ENCODE data around the gene RASA3. TPM values are rescaled to one million over a fixed set of nuclear protein-coding genes. Genes with fewer than 3 reads are reported as not detected.
"Not testable (repeated sequence)": the region's sequence is repeated elsewhere in the genome, so short reads cannot be mapped to it uniquely, and the experiment has no call there.

The RASA3 gene
- total RNA-seq, 1 experiment from 2014 or later: 9.1 TPM

GRCh38 chr13:114151031-114151430 is 18.6 kb upstream of the RASA3 start:
- ChIA-PET POLR2A (interaction anchor here (0.9 to 1.9 kb wide), 3 partner anchors 14 to 504 kb away, joined by 3 to 5 read pairs (median 3); no protein-coding TSS in a partner anchor), CTCF (no interaction called here)
- DNase-seq (ENCODE audit: unreplicated experiment): no peak
- intact Hi-C loops (cut with micrococcal nuclease): loop anchor here (1.0 to 10.0 kb wide), 3 partner anchors 76 to 196 kb away; no protein-coding TSS in a partner anchor
- H3K9me3 Mint-ChIP-seq (ENCODE audit: unreplicated experiment): peaks cover 10% of the 10 kb centered on the region
- no peak for TF ChIP-seq CTCF (IDR thresholded peaks at IDR 0.05; ENCODE audit: unreplicated experiment)
- H3K36me3 Mint-ChIP-seq (ENCODE audit: insufficient read depth, unreplicated experiment): no peaks in the 10 kb centered on the region
- BruUV-seq (replicated peaks): no TSS peak
- no peak overlapping the region for H3K4me3 Mint-ChIP-seq (ENCODE audit: unreplicated experiment)
- H3K27ac Mint-ChIP-seq (ENCODE audit: low read depth, unreplicated experiment): no peak overlapping the region
- H3K4me1 Mint-ChIP-seq (ENCODE audit: insufficient read depth, unreplicated experiment): peaks cover 5% of the 10 kb centered on the region
- H3K27me3 Mint-ChIP-seq (ENCODE audit: insufficient read depth, unreplicated experiment): peaks cover 10% of the 10 kb centered on the region

- Mint-ChIP-seq H3K27me3 (ENCODE audit: insufficient read depth, unreplicated experiment) (peaks cover 10% of the 10 kb centered on the region), H3K36me3 (ENCODE audit: insufficient read depth, unreplicated experiment) (no peaks in the 10 kb centered on the region), H3K9me3 (ENCODE audit: unreplicated experiment) (peaks cover 10% of the 10 kb centered on the region), H3K4me3 (ENCODE audit: unreplicated experiment) (no peak overlapping the region), H3K27ac (ENCODE audit: low read depth, unreplicated experiment) (no peak overlapping the region), H3K4me1 (ENCODE audit: insufficient read depth, unreplicated experiment) (peaks cover 5% of the 10 kb centered on the region)
- no TSS peak for BruUV-seq (replicated peaks)
- ChIA-PET POLR2A (no interaction called here), CTCF (no interaction called here)
- no peak for TF ChIP-seq CTCF (IDR thresholded peaks at IDR 0.05; ENCODE audit: unreplicated experiment)
- intact Hi-C loops (cut with micrococcal nuclease): loop anchor here (5.0 to 10.0 kb wide), 2 partner anchors 77 to 195 kb away; no protein-coding TSS in a partner anchor
- no peak for DNase-seq (ENCODE audit: unreplicated experiment)
Measured at GRCh38 chr13:114149774-114150740, 17.6 kb upstream of the RASA3 start.

DNA sequence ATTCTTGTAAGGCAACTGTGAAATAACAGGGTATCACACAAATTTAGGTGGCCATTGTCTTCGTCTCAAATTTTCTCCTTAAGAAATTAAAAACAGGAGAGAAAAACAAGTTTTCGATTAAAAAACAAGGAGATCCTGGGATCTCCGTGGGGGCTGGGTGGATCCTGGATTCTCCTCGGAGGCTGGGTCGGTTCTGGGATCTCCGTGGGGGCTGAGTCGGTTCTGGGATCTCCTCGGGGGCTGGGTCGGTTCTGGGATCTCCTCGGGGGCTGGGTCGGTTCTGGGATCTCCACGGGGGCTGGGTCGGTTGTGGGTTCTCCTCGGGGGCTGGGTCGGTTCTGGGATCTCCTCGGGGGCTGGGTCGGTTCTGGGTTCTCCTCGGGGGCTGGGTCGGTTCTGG is 16.5 kb upstream of the RASA3 start:
- H3K4me1 Mint-ChIP-seq (ENCODE audit: insufficient read depth, unreplicated experiment); POLR2A ChIA-PET; DNase-seq (ENCODE audit: unreplicated experiment); CTCF ChIA-PET; H3K27ac Mint-ChIP-seq (ENCODE audit: low read depth, unreplicated experiment); BruUV-seq (replicated peaks); H3K9me3 Mint-ChIP-seq (ENCODE audit: unreplicated experiment); H3K4me3 Mint-ChIP-seq (ENCODE audit: unreplicated experiment); H3K36me3 Mint-ChIP-seq (ENCODE audit: insufficient read depth, unreplicated experiment); intact Hi-C loops (cut with micrococcal nuclease): not testable (repeated sequence)
- peaks cover 10% of the 10 kb centered on the region for H3K27me3 Mint-ChIP-seq (ENCODE audit: insufficient read depth, unreplicated experiment)

DNA sequence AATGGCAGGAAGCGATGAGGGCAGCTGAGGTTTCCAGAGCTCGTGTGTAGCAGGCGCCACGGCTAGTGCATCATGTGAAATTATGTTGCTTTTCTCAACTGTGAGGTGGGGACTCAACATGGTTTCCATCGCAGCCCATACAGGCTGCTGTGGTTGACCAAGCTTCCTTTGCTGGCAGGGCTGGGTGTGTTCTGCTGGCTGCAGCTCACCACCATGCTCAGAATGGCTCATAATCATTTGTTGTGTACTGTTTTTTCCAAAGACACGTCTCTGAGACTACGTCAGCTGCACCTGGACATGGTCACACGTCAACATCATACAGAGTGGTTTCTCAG is 16.1 kb upstream of the RASA3 start:
- CTCF ChIA-PET: no interaction called here
- peaks cover 4% of the 10 kb centered on the region for H3K9me3 Mint-ChIP-seq (ENCODE audit: unreplicated experiment)
- BruUV-seq (replicated peaks): no TSS peak
- POLR2A ChIA-PET: no interaction called here
- H3K4me3 Mint-ChIP-seq (ENCODE audit: unreplicated experiment): no peak overlapping the region
- H3K4me1 Mint-ChIP-seq (ENCODE audit: insufficient read depth, unreplicated experiment): peaks cover 5% of the 10 kb centered on the region
- no peak for TF ChIP-seq CTCF (IDR thresholded peaks at IDR 0.05; ENCODE audit: unreplicated experiment)
- no peak for DNase-seq (ENCODE audit: unreplicated experiment)
- H3K36me3 Mint-ChIP-seq (ENCODE audit: insufficient read depth, unreplicated experiment): no peaks in the 10 kb centered on the region
- intact Hi-C loops (cut with micrococcal nuclease): no loop called here
- peaks cover 10% of the 10 kb centered on the region for H3K27me3 Mint-ChIP-seq (ENCODE audit: insufficient read depth, unreplicated experiment)
- H3K27ac Mint-ChIP-seq (ENCODE audit: low read depth, unreplicated experiment): no peak overlapping the region

All from MCF 10A (cell line).